Mesenchymal stem cell (in vitro differentiated cells and primary cell): ENCODE measurements around the gene HPCA.
"Not testable (repeated sequence)": the region's sequence is repeated elsewhere in the genome, so short reads cannot be mapped to it uniquely, and the experiment has no call there.

Source experiments
- DNase-seq: peaks from one replicate; pipeline ENCODE4 v3.0.0-alpha.2; 2013
- H2AFZ ChIP-seq: one replicate; pipeline ENCODE4 v1.6.1; 2013; ENCODE audit warnings: low read depth, mild to moderate bottlenecking, control low read depth, inconsistent platforms, low read length, moderate library complexity
- H2AK5ac ChIP-seq: 2 replicates; pipeline ENCODE4 v1.6.1; 2013; ENCODE audit warnings: low read length, moderate library complexity, mild to moderate bottlenecking, inconsistent platforms; ENCODE audit not compliant: severe bottlenecking
- H2BK120ac ChIP-seq: one replicate; pipeline ENCODE4 v1.6.1; 2013; ENCODE audit warnings: low read depth, mild to moderate bottlenecking, inconsistent platforms, low read length, moderate library complexity
- H2BK12ac ChIP-seq, 2 experiments: one replicate each; pipeline ENCODE4 v1.6.1; 2013; ENCODE audit warnings: inconsistent platforms in 2 of 2, low read length in 2 of 2, mild to moderate bottlenecking in 2 of 2, moderate library complexity in 2 of 2, control low read depth in 1 of 2
- H2BK15ac ChIP-seq: one replicate; pipeline ENCODE4 v1.6.1; 2013; ENCODE audit warnings: mild to moderate bottlenecking, low read depth, inconsistent platforms; ENCODE audit not compliant: poor library complexity, severe bottlenecking
- H2BK5ac ChIP-seq: 2 replicates; pipeline ENCODE4 v1.6.1; 2013; ENCODE audit warnings: low read depth, mild to moderate bottlenecking, low read length, control low read depth, inconsistent platforms; ENCODE audit not compliant: poor library complexity, severe bottlenecking
- H3K14ac ChIP-seq, 2 experiments: one replicate each; pipeline ENCODE4 v1.6.1; 2013; ENCODE audit warnings: inconsistent platforms in 2 of 2, low read length in 2 of 2, control low read depth in 1 of 2, mild to moderate bottlenecking in 1 of 2, moderate library complexity in 1 of 2
- H3K18ac ChIP-seq, 2 experiments: one replicate each; pipeline ENCODE4 v1.6.1; 2013; ENCODE audit warnings: inconsistent platforms in 2 of 2, low read length in 2 of 2, control low read depth in 1 of 2, low read depth in 1 of 2, mild to moderate bottlenecking in 1 of 2
- H3K23ac ChIP-seq, 2 experiments: one replicate each; pipeline ENCODE4 v1.6.1; 2013; ENCODE audit warnings: inconsistent platforms in 2 of 2, low read length in 2 of 2, mild to moderate bottlenecking in 2 of 2, moderate library complexity in 2 of 2, control low read depth in 1 of 2
- H3K27ac ChIP-seq: 2 replicates; pipeline ENCODE4 v1.5.1; 2013; ENCODE audit warnings: mild to moderate bottlenecking, moderate library complexity, low read length, control low read depth, inconsistent platforms; ENCODE audit not compliant: poor library complexity, severe bottlenecking
- H3K27me3 ChIP-seq, 2 experiments: 2 replicates each; pipeline versions ENCODE4 v1.6.1 to v1.7.0; 2013; ENCODE audit warnings: low read length in 2 of 2, mild to moderate bottlenecking in 2 of 2, moderate library complexity in 2 of 2, control low read depth in 1 of 2, inconsistent platforms in 1 of 2; ENCODE audit not compliant: control insufficient read depth in 1 of 2, insufficient read depth in 1 of 2
- H3K36me3 ChIP-seq, 2 experiments: 2 replicates each; pipeline versions ENCODE4 v1.6.1 to v1.7.0; 2013; ENCODE audit warnings: low read length in 2 of 2, control low read depth in 1 of 2, inconsistent platforms in 1 of 2, low read depth in 1 of 2, mild to moderate bottlenecking in 1 of 2; ENCODE audit not compliant: insufficient read depth in 2 of 2, control insufficient read depth in 1 of 2
- H3K4ac ChIP-seq, 2 experiments: one replicate each; pipeline ENCODE4 v1.6.1; 2013; ENCODE audit warnings: inconsistent platforms in 2 of 2, low read length in 2 of 2, mild to moderate bottlenecking in 2 of 2, moderate library complexity in 2 of 2, control low read depth in 1 of 2, low read depth in 1 of 2
- H3K4me1 ChIP-seq: 2 replicates; pipeline ENCODE4 v1.6.1; 2013; ENCODE audit warnings: low read depth, low read length, control low read depth; ENCODE audit not compliant: control insufficient read depth, insufficient read depth
- H3K4me2 ChIP-seq: 2 replicates; pipeline ENCODE4 v1.6.1; 2013; ENCODE audit warnings: low read length, mild to moderate bottlenecking, inconsistent platforms; ENCODE audit not compliant: poor library complexity, severe bottlenecking
- H3K4me3 ChIP-seq, 2 experiments: 2 replicates each; pipeline versions ENCODE4 v1.5.1 to v1.7.0; 2013; ENCODE audit warnings: low read length in 2 of 2, mild to moderate bottlenecking in 2 of 2, control low read depth in 1 of 2, low read depth in 1 of 2; ENCODE audit not compliant: insufficient read depth in 1 of 2
- H3K79me1 ChIP-seq: replicated peaks from 2 replicates; pipeline ENCODE4 v1.6.1; 2013; ENCODE audit warnings: mild to moderate bottlenecking, control low read depth, low read length, inconsistent platforms; ENCODE audit not compliant: poor library complexity, severe bottlenecking
- H3K9ac ChIP-seq: 2 replicates; pipeline ENCODE4 v1.7.0; 2013; ENCODE audit warnings: mild to moderate bottlenecking, low read length, moderate library complexity
- H3K9me3 ChIP-seq: 2 replicates; pipeline ENCODE4 v1.7.0; 2013; ENCODE audit warnings: mild to moderate bottlenecking, low read length; ENCODE audit not compliant: control insufficient read depth
- H4K8ac ChIP-seq: one replicate; pipeline ENCODE4 v1.6.1; 2013; ENCODE audit warnings: inconsistent platforms, mild to moderate bottlenecking, low read length, moderate library complexity
- H4K91ac ChIP-seq: one replicate; pipeline ENCODE4 v1.6.1; 2013; ENCODE audit warnings: mild to moderate bottlenecking, low read length, inconsistent platforms
- WGBS: methylation state at CpG from one replicate; pipeline ENCODE4 v1.1.7; 2013; ENCODE audit warnings: mixed read lengths; 5-methylcytosine and 5-hydroxymethylcytosine counted together

Gene HPCA

DNA sequence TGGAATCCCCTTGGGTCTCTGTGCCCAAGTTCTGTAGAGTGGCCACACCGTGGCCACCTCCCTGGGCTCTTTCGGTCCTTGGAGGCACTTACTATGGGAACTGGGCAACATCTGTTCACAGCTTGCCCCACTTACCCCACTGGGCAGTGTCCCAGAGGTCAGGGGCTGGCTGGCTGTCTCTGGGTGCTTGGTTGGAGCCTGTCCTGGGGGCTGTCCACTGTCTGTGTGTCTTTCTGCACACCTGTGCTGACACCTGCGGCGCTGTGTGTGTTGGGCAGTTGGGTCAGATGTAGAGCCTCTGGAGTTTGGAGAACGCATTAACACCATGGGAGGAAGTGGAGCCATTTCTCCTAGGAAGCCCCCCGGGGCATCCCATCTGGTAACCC, 16.2 kb downstream of the HPCA start:
- no peak for DNase-seq
- H2BK15ac ChIP-seq = no peak overlapping the region
- H3K79me1 ChIP-seq = no peaks in the 10 kb centered on the region
- no peak overlapping the region for H2BK120ac ChIP-seq
- H2AFZ ChIP-seq = no peak overlapping the region
- H3K27me3 ChIP-seq = peaks cover 0 to 24% of the 10 kb centered on the region in 2 experiments
- H2AK5ac ChIP-seq = no peak overlapping the region
- no peak overlapping the region for H3K23ac ChIP-seq
- no peak overlapping the region for H3K27ac ChIP-seq
- no peak overlapping the region for H3K18ac ChIP-seq
- no peak overlapping the region for H2BK5ac ChIP-seq
- H4K91ac ChIP-seq = no peak overlapping the region
- H3K36me3 ChIP-seq = no peaks in the 10 kb centered on the region
- H3K4me3 ChIP-seq = no peak overlapping the region
- H3K14ac ChIP-seq = no peak overlapping the region
- H3K9ac ChIP-seq = no peak overlapping the region
- peaks cover 11% of the 10 kb centered on the region for H3K4me1 ChIP-seq
- H3K4me2 ChIP-seq = no peak overlapping the region
- 80% methylated on average over 6 of the region's 6 CpGs for WGBS
- H3K9me3 ChIP-seq = no peaks in the 10 kb centered on the region
- H2BK12ac ChIP-seq = no peak overlapping the region
- H3K4ac ChIP-seq = no peak overlapping the region
- H4K8ac ChIP-seq = no peak overlapping the region

DNA sequence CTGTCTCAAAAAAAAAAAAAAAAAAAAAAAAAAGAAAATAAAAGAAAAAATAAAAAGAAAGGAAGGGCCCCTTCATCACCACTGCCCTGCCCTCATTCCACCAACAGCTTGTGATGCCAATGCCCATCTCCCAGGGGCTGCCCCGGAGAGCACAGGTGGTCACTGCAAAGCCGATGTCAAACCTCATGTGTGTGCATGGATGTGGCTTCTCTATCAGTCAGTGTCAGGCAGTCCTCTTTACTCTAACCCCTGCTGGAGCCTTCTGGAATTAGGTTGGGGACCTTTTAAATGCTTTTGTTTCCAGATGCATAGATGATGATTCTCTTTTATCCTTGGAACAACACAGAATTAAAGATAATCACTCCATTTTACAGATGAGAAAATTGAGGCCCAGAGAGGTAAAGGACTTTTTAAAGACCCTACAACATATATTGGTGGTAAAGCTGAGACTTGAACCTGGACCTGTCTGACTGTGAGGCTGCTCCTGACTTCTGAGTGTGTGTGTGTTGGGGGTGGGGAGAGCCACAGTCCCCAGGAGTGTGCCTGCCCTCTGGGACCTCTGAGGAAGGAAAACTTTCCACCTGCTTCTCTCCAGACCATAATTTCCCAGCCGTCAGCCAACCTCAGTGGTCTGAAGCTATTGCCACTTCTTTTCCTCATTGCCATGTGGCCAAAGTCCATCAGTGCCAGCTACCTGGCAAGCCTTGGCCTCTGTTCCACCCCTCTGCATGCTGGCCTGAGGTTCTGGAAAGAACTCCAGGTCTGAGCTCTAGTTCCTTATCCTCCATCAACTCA, 17.9 kb downstream of the HPCA start:
- 84% methylated on average over 3 of the region's 3 CpGs for WGBS
- Histone ChIP-seq H2BK15ac (no peak overlapping the region), H3K4me3 (no peak overlapping the region)

DNA sequence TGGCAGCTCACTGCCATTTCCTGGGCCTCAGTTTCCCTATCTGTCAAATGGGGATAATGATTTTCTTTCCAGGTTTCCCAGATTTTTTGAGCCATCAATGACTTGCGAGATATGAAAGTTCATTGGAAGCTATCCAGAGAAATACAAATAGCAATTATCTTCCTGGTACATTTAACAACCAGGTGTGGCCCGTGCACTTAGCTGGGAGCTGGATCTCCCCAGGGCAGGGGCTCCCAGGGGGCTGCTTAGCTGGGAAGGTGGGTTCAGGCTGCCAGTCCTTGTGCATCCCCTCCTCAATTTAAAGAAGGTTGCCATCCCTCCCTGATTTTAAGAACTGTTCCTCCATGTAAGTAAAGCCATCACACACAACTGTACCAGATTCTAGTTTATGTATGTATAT, 18.5 kb downstream of the HPCA start:
- Histone ChIP-seq H4K91ac (no peak overlapping the region), H3K4me3 (no peak overlapping the region), H3K4me1 (peaks cover 11% of the 10 kb centered on the region), H2AK5ac (no peak overlapping the region), H4K8ac (no peak overlapping the region), H3K27ac (no peak overlapping the region), H3K79me1 (no peaks in the 10 kb centered on the region), H3K23ac (no peak overlapping the region), H3K36me3 (no peaks in the 10 kb centered on the region), H3K9ac (no peak overlapping the region), H3K4ac (no peak overlapping the region), H3K4me2 (no peak overlapping the region), H2AFZ (no peak overlapping the region), H2BK12ac (no peak overlapping the region), H2BK5ac (no peak overlapping the region), H2BK120ac (no peak overlapping the region), H3K9me3 (no peaks in the 10 kb centered on the region), H2BK15ac (no peak overlapping the region), H3K27me3 (peaks cover 0 to 24% of the 10 kb centered on the region in 2 experiments), H3K18ac (no peak overlapping the region), H3K14ac (no peak overlapping the region)
- 94% methylated on average over 2 of the region's 2 CpGs for WGBS
- DNase-seq = no peak

More for the DNA sequence above, 17.9 kb downstream of the HPCA start:
- no peak overlapping the region for H4K8ac ChIP-seq
- H3K36me3 ChIP-seq = no peaks in the 10 kb centered on the region
- H3K4me2 ChIP-seq = no peak overlapping the region
- no peak overlapping the region for H2BK5ac ChIP-seq
- no peak for DNase-seq
- no peak overlapping the region for H2AK5ac ChIP-seq
- no peak overlapping the region for H2AFZ ChIP-seq
- no peaks in the 10 kb centered on the region for H3K9me3 ChIP-seq
- H3K23ac ChIP-seq = no peak overlapping the region
- peaks cover 11% of the 10 kb centered on the region for H3K4me1 ChIP-seq
- H3K14ac ChIP-seq = no peak overlapping the region
- H3K18ac ChIP-seq = no peak overlapping the region
- H3K27me3 ChIP-seq = peaks cover 0 to 24% of the 10 kb centered on the region in 2 experiments
- no peak overlapping the region for H4K91ac ChIP-seq
- H3K79me1 ChIP-seq = no peaks in the 10 kb centered on the region
- H2BK12ac ChIP-seq = no peak overlapping the region
- H3K9ac ChIP-seq = no peak overlapping the region
- H3K4ac ChIP-seq = no peak overlapping the region
- no peak overlapping the region for H2BK120ac ChIP-seq
- no peak overlapping the region for H3K27ac ChIP-seq

DNA sequence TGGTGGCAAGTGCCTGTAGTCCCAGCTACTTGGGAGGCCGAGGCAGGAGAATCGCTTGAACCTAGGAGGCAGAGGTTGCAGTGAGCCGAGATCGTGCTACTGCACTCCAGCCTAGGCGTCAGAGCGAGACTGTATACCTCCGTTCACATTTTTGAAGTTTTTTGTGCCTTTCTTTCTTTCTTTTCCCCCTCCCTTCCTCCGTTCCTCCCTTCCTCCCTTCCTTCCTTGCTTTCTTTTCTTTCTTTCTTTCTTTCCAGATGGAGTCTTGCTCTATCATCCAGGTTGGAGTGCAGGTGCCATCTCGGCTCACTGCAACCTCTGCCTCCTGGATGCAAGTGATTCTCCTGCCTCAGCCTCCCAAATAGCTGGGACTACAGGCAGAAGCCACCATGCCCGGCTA, 19.3 kb downstream of the HPCA start:
- H3K4me1 ChIP-seq = not testable (repeated sequence)

More for the DNA sequence above, 19.3 kb downstream of the HPCA start:
- not testable (repeated sequence) for H2BK12ac ChIP-seq, H4K8ac ChIP-seq, H3K23ac ChIP-seq, H2BK120ac ChIP-seq, H2BK15ac ChIP-seq, H2BK5ac ChIP-seq, H3K9me3 ChIP-seq, H3K4me3 ChIP-seq, H3K27ac ChIP-seq, H3K18ac ChIP-seq, H3K79me1 ChIP-seq, H3K4me2 ChIP-seq, H2AK5ac ChIP-seq, H3K4ac ChIP-seq, H3K36me3 ChIP-seq, H4K91ac ChIP-seq, DNase-seq, H3K14ac ChIP-seq, H3K9ac ChIP-seq, H2AFZ ChIP-seq
- H3K27me3 ChIP-seq = peaks cover 0 to 21% of the 10 kb centered on the region in 2 experiments
- 83% methylated on average over 10 of the region's 10 CpGs for WGBS
